ENCODE data around the gene PIP5K1C. TPM values are rescaled to one million over a fixed set of nuclear protein-coding genes. Genes with fewer than 3 reads are reported as not detected.

PIP5K1C gene
- total and polyA plus RNA-seq, 10 of the 15 experiments (the other 5 are each of a cell fraction or from before 2014, with no cell fraction given) = 0.39 to 19.6 (median 5.3) TPM

- TF ChIP-seq EZH2 (IDR thresholded peaks at IDR 0.05; ENCODE audit: borderline replicate concordance, control insufficient read depth, low read depth, low read length) = no peak
- no peak for TF ChIP-seq JUNB (IDR thresholded peaks at IDR 0.05)
- TF ChIP-seq NFYA (IDR thresholded peaks at IDR 0.05; ENCODE audit: borderline replicate concordance, low read depth, low read length) = no peak
- no peak for TF ChIP-seq HDAC6 (IDR thresholded peaks at IDR 0.05; ENCODE audit: unreplicated experiment)
- TF ChIP-seq MLLT1 (IDR thresholded peaks at IDR 0.05) = no peak
- no peak for TF ChIP-seq HDAC2 (IDR thresholded peaks at IDR 0.05)
- no peak for TF ChIP-seq ZBTB40 (IDR thresholded peaks at IDR 0.05; ENCODE audit: borderline replicate concordance)
- TF ChIP-seq SKIL (IDR thresholded peaks at IDR 0.05; ENCODE audit: low read depth, poor library complexity, severe bottlenecking) = no peak
- no peak for TF ChIP-seq IKZF1 (conservative IDR thresholded peaks at IDR 0.05)
- TF ChIP-seq REST (IDR thresholded peaks at IDR 0.05; ENCODE audit: low read depth, low read length) = no peak
- no peak for TF ChIP-seq MEF2B (IDR thresholded peaks at IDR 0.05; ENCODE audit: partially characterized antibody, poor library complexity, severe bottlenecking)
Observed at GRCh38 chr19:3661284-3662238, 38.7 kb downstream of the PIP5K1C start (continued).
